Measurements from ENCODE around the gene SLX4IP.

Gene SLX4IP

DNA sequence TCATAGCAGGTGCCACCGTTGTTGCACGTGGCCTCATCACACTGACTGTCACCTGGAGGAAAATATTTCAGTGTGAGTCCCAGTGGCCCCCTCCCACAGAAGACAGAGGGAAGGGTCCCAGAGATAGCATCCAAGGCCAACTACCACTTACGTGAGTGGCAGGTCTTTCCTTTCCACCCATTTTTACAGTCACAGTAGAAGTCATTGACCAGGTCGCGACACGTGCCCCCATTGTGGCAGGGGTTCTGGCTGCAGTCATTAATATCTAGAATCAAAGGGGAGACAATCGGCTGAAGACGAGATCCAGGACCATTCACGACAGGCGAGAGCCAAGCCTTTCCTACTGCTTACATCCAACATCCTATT is 210.1 kb downstream of the SLX4IP start:
- TF ChIP-seq, protein P1, sequence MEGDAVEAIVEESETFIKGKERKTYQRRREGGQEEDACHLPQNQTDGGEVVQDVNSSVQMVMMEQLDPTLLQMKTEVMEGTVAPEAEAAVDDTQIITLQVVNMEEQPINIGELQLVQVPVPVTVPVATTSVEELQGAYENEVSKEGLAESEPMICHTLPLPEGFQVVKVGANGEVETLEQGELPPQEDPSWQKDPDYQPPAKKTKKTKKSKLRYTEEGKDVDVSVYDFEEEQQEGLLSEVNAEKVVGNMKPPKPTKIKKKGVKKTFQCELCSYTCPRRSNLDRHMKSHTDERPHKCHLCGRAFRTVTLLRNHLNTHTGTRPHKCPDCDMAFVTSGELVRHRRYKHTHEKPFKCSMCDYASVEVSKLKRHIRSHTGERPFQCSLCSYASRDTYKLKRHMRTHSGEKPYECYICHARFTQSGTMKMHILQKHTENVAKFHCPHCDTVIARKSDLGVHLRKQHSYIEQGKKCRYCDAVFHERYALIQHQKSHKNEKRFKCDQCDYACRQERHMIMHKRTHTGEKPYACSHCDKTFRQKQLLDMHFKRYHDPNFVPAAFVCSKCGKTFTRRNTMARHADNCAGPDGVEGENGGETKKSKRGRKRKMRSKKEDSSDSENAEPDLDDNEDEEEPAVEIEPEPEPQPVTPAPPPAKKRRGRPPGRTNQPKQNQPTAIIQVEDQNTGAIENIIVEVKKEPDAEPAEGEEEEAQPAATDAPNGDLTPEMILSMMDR (conservative IDR thresholded peaks at IDR 0.05; ENCODE audit: low read depth, low read length) = no peak
- no peaks in the 10 kb centered on the region for H3K36me3 ChIP-seq (ENCODE audit: insufficient read depth)

GRCh38 chr20:10646006-10646405 is 210.9 kb downstream of the SLX4IP start:
- Histone ChIP-seq H4K20me1 (ENCODE audit: insufficient read depth) (no peaks in the 10 kb centered on the region), H3K27me3 (ENCODE audit: insufficient read depth, low read depth) (no peaks in the 10 kb centered on the region), H3K79me2 (ENCODE audit: insufficient read depth, low read depth) (no peaks in the 10 kb centered on the region), H3K36me3 (ENCODE audit: insufficient read depth) (no peaks in the 10 kb centered on the region), H3K4me2 (no peak overlapping the region), H2AFZ (ENCODE audit: low read depth) (no peak overlapping the region), H3K4me3 (IDR thresholded peaks at IDR 0.05; ENCODE audit: insufficient read depth, low read depth, low read length) (no peak overlapping the region), H3K27ac (no peak overlapping the region), H3K4me1 (ENCODE audit: low read depth, poor library complexity, severe bottlenecking) (peaks cover 20% of the 10 kb centered on the region), H3K9ac (no peak overlapping the region)
- TF ChIP-seq, protein P1 (conservative IDR thresholded peaks at IDR 0.05; ENCODE audit: low read depth, low read length) = no peak

More for the DNA sequence above, 210.1 kb downstream of the SLX4IP start:
- H3K79me2 ChIP-seq (ENCODE audit: insufficient read depth, low read depth) = no peaks in the 10 kb centered on the region
- no peak overlapping the region for H2AFZ ChIP-seq (ENCODE audit: low read depth)
- H3K9ac ChIP-seq = no peak overlapping the region
- H3K27me3 ChIP-seq (ENCODE audit: insufficient read depth, low read depth) = no peaks in the 10 kb centered on the region
- no peak overlapping the region for H3K4me2 ChIP-seq
- H3K27ac ChIP-seq = no peak overlapping the region
- H3K4me1 ChIP-seq (ENCODE audit: low read depth, poor library complexity, severe bottlenecking) = peaks cover 20% of the 10 kb centered on the region
- no peaks in the 10 kb centered on the region for H4K20me1 ChIP-seq (ENCODE audit: insufficient read depth)
- no peak overlapping the region for H3K4me3 ChIP-seq (IDR thresholded peaks at IDR 0.05; ENCODE audit: insufficient read depth, low read depth, low read length)

GRCh38 chr20:10646886-10647420 is 211.8 kb downstream of the SLX4IP start:
- Histone ChIP-seq H3K27ac (no peak overlapping the region), H3K4me3 (IDR thresholded peaks at IDR 0.05; ENCODE audit: insufficient read depth, low read depth, low read length) (no peak overlapping the region), H4K20me1 (ENCODE audit: insufficient read depth) (no peaks in the 10 kb centered on the region), H3K4me2 (no peak overlapping the region), H3K9ac (no peak overlapping the region), H2AFZ (ENCODE audit: low read depth) (no peak overlapping the region), H3K36me3 (ENCODE audit: insufficient read depth) (no peaks in the 10 kb centered on the region), H3K79me2 (ENCODE audit: insufficient read depth, low read depth) (no peaks in the 10 kb centered on the region), H3K27me3 (ENCODE audit: insufficient read depth, low read depth) (no peaks in the 10 kb centered on the region), H3K4me1 (ENCODE audit: low read depth, poor library complexity, severe bottlenecking) (peaks cover 20% of the 10 kb centered on the region)
- TF ChIP-seq, protein P1 (conservative IDR thresholded peaks at IDR 0.05; ENCODE audit: low read depth, low read length) = no peak

DNA sequence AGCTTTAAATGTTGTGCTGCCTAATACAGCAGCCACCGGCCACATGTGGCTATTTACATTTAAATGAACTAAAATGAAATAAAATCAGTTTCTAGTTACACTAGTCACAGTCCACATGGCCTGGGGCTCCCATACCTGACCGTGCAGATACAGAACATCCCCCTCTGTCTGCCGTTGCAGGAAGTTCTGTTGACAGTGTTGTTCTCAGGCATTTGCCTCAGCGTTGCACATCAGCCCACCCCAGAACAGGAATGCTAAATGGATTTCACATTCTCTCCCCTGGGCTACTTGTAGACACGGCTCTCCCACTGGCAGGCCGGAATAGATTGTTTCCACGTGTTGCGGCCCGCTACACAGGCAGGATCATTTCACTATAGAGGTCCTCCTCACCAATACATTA is 212.4 kb downstream of the SLX4IP start:
- no peaks in the 10 kb centered on the region for H3K79me2 ChIP-seq (ENCODE audit: insufficient read depth, low read depth)
- H3K4me1 ChIP-seq (ENCODE audit: low read depth, poor library complexity, severe bottlenecking) = peaks cover 20% of the 10 kb centered on the region
- H3K27ac ChIP-seq = no peak overlapping the region
- H3K36me3 ChIP-seq (ENCODE audit: insufficient read depth) = no peaks in the 10 kb centered on the region
- H3K4me2 ChIP-seq = no peak overlapping the region
- no peak overlapping the region for H3K4me3 ChIP-seq (IDR thresholded peaks at IDR 0.05; ENCODE audit: insufficient read depth, low read depth, low read length)
- H3K27me3 ChIP-seq (ENCODE audit: insufficient read depth, low read depth) = no peaks in the 10 kb centered on the region
- no peaks in the 10 kb centered on the region for H4K20me1 ChIP-seq (ENCODE audit: insufficient read depth)
- no peak overlapping the region for H2AFZ ChIP-seq (ENCODE audit: low read depth)
- TF ChIP-seq, protein P1 (conservative IDR thresholded peaks at IDR 0.05; ENCODE audit: low read depth, low read length) = no peak
- H3K9ac ChIP-seq = no peak overlapping the region

Measured in KMS-11 (cell line).